ENCODE measurements around the gene STYX. TPM values are rescaled to one million over a fixed set of nuclear protein-coding genes. Genes with fewer than 3 reads are reported as not detected.

STYX gene
- total and polyA plus RNA-seq, 10 of the 15 experiments (the other 5 are each of a cell fraction or from before 2014, with no cell fraction given) = 5.0 to 15.3 (median 9.5) TPM

DNA sequence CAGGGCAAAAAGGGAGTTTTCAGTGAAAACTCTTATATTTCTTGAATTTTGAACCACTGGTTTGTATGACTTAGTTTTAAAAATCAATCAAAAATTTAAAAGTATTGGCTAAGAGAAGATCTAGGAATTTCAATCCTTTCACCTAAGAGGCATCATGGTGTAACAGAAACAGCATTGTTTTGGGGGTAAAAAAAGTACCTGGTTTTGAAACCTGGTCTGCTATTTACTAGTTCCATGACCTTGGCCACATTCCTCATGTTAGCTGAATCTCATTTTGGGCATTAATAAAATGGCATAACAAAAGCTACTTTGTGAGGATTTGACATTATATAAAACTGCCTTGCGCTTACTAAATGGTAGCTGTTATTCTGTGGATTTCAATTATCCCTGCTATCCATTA is 78.1 kb downstream of the STYX start:
- 97% methylated on average over 1 of the region's 1 CpG for WGBS (ENCODE audit: insufficient coverage, insufficient replicate concordance, low lambda C conversion rate, missing lambda C conversion rate)
- no TSS peak for BruUV-seq (replicated peaks)
- in situ Hi-C loops (cut with MboI) = no loop called here
- TF ChIP-seq KAT2A (conservative IDR thresholded peaks at IDR 0.05; ENCODE audit: control insufficient read depth, low read depth, low read length) = no peak
- TF ChIP-seq, protein P1, sequence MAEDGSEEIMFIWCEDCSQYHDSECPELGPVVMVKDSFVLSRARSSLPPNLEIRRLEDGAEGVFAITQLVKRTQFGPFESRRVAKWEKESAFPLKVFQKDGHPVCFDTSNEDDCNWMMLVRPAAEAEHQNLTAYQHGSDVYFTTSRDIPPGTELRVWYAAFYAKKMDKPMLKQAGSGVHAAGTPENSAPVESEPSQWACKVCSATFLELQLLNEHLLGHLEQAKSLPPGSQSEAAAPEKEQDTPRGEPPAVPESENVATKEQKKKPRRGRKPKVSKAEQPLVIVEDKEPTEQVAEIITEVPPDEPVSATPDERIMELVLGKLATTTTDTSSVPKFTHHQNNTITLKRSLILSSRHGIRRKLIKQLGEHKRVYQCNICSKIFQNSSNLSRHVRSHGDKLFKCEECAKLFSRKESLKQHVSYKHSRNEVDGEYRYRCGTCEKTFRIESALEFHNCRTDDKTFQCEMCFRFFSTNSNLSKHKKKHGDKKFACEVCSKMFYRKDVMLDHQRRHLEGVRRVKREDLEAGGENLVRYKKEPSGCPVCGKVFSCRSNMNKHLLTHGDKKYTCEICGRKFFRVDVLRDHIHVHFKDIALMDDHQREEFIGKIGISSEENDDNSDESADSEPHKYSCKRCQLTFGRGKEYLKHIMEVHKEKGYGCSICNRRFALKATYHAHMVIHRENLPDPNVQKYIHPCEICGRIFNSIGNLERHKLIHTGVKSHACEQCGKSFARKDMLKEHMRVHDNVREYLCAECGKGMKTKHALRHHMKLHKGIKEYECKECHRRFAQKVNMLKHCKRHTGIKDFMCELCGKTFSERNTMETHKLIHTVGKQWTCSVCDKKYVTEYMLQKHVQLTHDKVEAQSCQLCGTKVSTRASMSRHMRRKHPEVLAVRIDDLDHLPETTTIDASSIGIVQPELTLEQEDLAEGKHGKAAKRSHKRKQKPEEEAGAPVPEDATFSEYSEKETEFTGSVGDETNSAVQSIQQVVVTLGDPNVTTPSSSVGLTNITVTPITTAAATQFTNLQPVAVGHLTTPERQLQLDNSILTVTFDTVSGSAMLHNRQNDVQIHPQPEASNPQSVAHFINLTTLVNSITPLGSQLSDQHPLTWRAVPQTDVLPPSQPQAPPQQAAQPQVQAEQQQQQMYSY (CRISPR knock-in tag; IDR thresholded peaks at IDR 0.05) = no peak
- no peak for TF ChIP-seq ATF7 (IDR thresholded peaks at IDR 0.05; ENCODE audit: low read depth)
- TF ChIP-seq SREBF1 (IDR thresholded peaks at IDR 0.05; ENCODE audit: low read length) = no peak
- no peak for TF ChIP-seq BCL11A (IDR thresholded peaks at IDR 0.05; ENCODE audit: low read depth, low read length)
- no peak for TF ChIP-seq CHD4 (IDR thresholded peaks at IDR 0.05)
- TF ChIP-seq, protein P2, sequence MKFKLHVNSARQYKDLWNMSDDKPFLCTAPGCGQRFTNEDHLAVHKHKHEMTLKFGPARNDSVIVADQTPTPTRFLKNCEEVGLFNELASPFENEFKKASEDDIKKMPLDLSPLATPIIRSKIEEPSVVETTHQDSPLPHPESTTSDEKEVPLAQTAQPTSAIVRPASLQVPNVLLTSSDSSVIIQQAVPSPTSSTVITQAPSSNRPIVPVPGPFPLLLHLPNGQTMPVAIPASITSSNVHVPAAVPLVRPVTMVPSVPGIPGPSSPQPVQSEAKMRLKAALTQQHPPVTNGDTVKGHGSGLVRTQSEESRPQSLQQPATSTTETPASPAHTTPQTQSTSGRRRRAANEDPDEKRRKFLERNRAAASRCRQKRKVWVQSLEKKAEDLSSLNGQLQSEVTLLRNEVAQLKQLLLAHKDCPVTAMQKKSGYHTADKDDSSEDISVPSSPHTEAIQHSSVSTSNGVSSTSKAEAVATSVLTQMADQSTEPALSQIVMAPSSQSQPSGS (IDR thresholded peaks at IDR 0.05; ENCODE audit: low read length) = no peak
- TF ChIP-seq, protein P3, sequence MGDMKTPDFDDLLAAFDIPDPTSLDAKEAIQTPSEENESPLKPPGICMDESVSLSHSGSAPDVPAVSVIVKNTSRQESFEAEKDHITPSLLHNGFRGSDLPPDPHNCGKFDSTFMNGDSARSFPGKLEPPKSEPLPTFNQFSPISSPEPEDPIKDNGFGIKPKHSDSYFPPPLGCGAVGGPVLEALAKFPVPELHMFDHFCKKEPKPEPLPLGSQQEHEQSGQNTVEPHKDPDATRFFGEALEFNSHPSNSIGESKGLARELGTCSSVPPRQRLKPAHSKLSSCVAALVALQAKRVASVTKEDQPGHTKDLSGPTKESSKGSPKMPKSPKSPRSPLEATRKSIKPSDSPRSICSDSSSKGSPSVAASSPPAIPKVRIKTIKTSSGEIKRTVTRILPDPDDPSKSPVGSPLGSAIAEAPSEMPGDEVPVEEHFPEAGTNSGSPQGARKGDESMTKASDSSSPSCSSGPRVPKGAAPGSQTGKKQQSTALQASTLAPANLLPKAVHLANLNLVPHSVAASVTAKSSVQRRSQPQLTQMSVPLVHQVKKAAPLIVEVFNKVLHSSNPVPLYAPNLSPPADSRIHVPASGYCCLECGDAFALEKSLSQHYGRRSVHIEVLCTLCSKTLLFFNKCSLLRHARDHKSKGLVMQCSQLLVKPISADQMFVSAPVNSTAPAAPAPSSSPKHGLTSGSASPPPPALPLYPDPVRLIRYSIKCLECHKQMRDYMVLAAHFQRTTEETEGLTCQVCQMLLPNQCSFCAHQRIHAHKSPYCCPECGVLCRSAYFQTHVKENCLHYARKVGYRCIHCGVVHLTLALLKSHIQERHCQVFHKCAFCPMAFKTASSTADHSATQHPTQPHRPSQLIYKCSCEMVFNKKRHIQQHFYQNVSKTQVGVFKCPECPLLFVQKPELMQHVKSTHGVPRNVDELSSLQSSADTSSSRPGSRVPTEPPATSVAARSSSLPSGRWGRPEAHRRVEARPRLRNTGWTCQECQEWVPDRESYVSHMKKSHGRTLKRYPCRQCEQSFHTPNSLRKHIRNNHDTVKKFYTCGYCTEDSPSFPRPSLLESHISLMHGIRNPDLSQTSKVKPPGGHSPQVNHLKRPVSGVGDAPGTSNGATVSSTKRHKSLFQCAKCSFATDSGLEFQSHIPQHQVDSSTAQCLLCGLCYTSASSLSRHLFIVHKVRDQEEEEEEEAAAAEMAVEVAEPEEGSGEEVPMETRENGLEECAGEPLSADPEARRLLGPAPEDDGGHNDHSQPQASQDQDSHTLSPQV (IDR thresholded peaks at IDR 0.05) = no peak
- TF ChIP-seq, protein P4, sequence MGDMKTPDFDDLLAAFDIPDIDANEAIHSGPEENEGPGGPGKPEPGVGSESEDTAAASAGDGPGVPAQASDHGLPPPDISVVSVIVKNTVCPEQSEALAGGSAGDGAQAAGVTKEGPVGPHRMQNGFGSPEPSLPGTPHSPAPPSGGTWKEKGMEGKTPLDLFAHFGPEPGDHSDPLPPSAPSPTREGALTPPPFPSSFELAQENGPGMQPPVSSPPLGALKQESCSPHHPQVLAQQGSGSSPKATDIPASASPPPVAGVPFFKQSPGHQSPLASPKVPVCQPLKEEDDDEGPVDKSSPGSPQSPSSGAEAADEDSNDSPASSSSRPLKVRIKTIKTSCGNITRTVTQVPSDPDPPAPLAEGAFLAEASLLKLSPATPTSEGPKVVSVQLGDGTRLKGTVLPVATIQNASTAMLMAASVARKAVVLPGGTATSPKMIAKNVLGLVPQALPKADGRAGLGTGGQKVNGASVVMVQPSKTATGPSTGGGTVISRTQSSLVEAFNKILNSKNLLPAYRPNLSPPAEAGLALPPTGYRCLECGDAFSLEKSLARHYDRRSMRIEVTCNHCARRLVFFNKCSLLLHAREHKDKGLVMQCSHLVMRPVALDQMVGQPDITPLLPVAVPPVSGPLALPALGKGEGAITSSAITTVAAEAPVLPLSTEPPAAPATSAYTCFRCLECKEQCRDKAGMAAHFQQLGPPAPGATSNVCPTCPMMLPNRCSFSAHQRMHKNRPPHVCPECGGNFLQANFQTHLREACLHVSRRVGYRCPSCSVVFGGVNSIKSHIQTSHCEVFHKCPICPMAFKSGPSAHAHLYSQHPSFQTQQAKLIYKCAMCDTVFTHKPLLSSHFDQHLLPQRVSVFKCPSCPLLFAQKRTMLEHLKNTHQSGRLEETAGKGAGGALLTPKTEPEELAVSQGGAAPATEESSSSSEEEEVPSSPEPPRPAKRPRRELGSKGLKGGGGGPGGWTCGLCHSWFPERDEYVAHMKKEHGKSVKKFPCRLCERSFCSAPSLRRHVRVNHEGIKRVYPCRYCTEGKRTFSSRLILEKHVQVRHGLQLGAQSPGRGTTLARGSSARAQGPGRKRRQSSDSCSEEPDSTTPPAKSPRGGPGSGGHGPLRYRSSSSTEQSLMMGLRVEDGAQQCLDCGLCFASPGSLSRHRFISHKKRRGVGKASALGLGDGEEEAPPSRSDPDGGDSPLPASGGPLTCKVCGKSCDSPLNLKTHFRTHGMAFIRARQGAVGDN (IDR thresholded peaks at IDR 0.05) = no peak
- TF ChIP-seq RELA (IDR thresholded peaks at IDR 0.05; ENCODE audit: borderline replicate concordance, partially characterized antibody) = no peak
- TF ChIP-seq STAT3 (IDR thresholded peaks at IDR 0.05; ENCODE audit: low read depth, low read length) = no peak
- no peak for TF ChIP-seq BRCA1 (IDR thresholded peaks at IDR 0.05; ENCODE audit: low read depth, low read length)

More for the DNA sequence above, 78.1 kb downstream of the STYX start:
- FAIRE-seq = no peak
- intact Hi-C loops (cut with micrococcal nuclease; ENCODE audit: unreplicated experiment) = no loop called here
- ChIA-PET POLR2A (no interaction called here), RAD21 (ENCODE audit: unreplicated experiment) (no interaction called here), SMC1A (ENCODE audit: uncharacterized antibody, unreplicated experiment) (no interaction called here), CTCF (interaction anchor here (1.3 kb wide), 1 partner anchor 488 kb away, joined by 3 read pairs; no protein-coding TSS in a partner anchor)
- Histone ChIP-seq H4K20me1 (ENCODE audit: control insufficient read depth, insufficient read depth) (no peaks in the 10 kb centered on the region), H3K36me3 (ENCODE audit: control insufficient read depth in 2 of 2, insufficient read depth in 2 of 2, low read length in 1 of 2) (no peaks in the 10 kb centered on the region), H3K27ac (ENCODE audit: control insufficient read depth, insufficient read depth) (no peak overlapping the region), H3K4me1 (ENCODE audit: control insufficient read depth, insufficient read depth, low read length) (no peaks in the 10 kb centered on the region), H3K4me2 (ENCODE audit: control insufficient read depth, insufficient read depth) (no peak overlapping the region), H2AFZ (ENCODE audit: control insufficient read depth, low read depth, low read length) (no peak overlapping the region), H3K79me2 (ENCODE audit: control insufficient read depth, insufficient read depth, low read length) (no peaks in the 10 kb centered on the region), H3K9ac (ENCODE audit: control insufficient read depth, insufficient read depth, low read length) (no peak overlapping the region), H3K4me3 (no peak overlapping the region), H3K27me3 (replicated peaks in 1 of 2; ENCODE audit: control insufficient read depth in 2 of 2, insufficient read depth in 2 of 2, low read length in 1 of 2) (no peaks in the 10 kb centered on the region), H3K9me3 (replicated peaks; ENCODE audit: control insufficient read depth, insufficient read depth, low read length) (no peaks in the 10 kb centered on the region)
- DNase-seq (ENCODE audit: low read depth, low spot score) = no peak
- ATAC-seq = no peak

Data from GM12878 (cell line).